ENCODE data around the gene LRRC55. TPM values are rescaled to one million over a fixed set of nuclear protein-coding genes. Genes with fewer than 3 reads are reported as not detected.

The LRRC55 gene
- total RNA-seq, 4 donors from 2014 or later: not detected

GRCh38 chr11:57231539-57232253 lies 49.9 kb downstream of the LRRC55 start:
- no peak for ATAC-seq (ENCODE audit: low FRiP score)
- TF ChIP-seq CTCF (IDR thresholded peaks at IDR 0.05): no peak
- no peak for DNase-seq (ENCODE audit: low spot score)

GRCh38 chr11:57233702-57234101 lies 51.9 kb downstream of the LRRC55 start:
- TF ChIP-seq CTCF (IDR thresholded peaks at IDR 0.05): no peak
- DNase-seq (ENCODE audit: low spot score) (no peak), ATAC-seq (ENCODE audit: low FRiP score) (no peak)

GRCh38 chr11:57235761-57236703 lies 54.3 kb downstream of the LRRC55 start:
- DNase-seq (ENCODE audit: low spot score): no peak
- no peak for ATAC-seq (ENCODE audit: low FRiP score)
- TF ChIP-seq CTCF (IDR thresholded peaks at IDR 0.05): no peak

GRCh38 chr11:57237204-57237681 lies 55.5 kb downstream of the LRRC55 start, which contains the start of gene APLNR:
Gene APLNR, minus strand, starts transcription at chr11:57237250. Its CDS starts 246 bp downstream, at chr11:57237004.
- no peak for TF ChIP-seq CTCF (IDR thresholded peaks at IDR 0.05)
- no peak for ATAC-seq (ENCODE audit: low FRiP score)
- DNase-seq (ENCODE audit: low spot score): no peak

- ATAC-seq (ENCODE audit: low FRiP score): no peak
- no peak for TF ChIP-seq CTCF (IDR thresholded peaks at IDR 0.05)
Observed at GRCh38 chr11:57239348-57239747, 57.6 kb downstream of the LRRC55 start.

GRCh38 chr11:57240007-57240406 lies 58.3 kb downstream of the LRRC55 start:
- DNase-seq (ENCODE audit: low spot score) (no peak), ATAC-seq (ENCODE audit: low FRiP score) (no peak)
- TF ChIP-seq CTCF (IDR thresholded peaks at IDR 0.05): no peak

More at GRCh38 chr11:57239348-57239747, 57.6 kb downstream of the LRRC55 start:
- DNase-seq (ENCODE audit: low spot score): no peak
